IMR-90 (cell line): ENCODE data around the gene MOB3A. TPM values are rescaled to one million over a fixed set of nuclear protein-coding genes. Genes with fewer than 3 reads are reported as not detected.

ENCODE experiments used
- ATAC-seq: fragments of 200-7000 bp; cut with Tn5 transposase; 2 replicates; pipeline ENCODE4 v1.9.1; 2020; ENCODE audit warnings: low read depth, mild to moderate bottlenecking, moderate library complexity
- BruUV-seq: library from RNA; stranded (reverse); fragments of 400-500 nt; replicated peaks from 2 replicates; lab custom pipeline; 2021; lab: Mats Ljungman, UMichigan
- CTCF ChIA-PET: fragments of 300-600 bp; formaldehyde crosslinking; extraction: SDS; loops from one replicate; lab custom pipeline; 2021; ENCODE audit warnings: antibody characterized with exemption; lab: Yijun Ruan, JAX
- POLR2A ChIA-PET: fragments of 300-600 bp; sonication (Branson Sonifier 250); formaldehyde crosslinking; loops from one replicate; lab custom pipeline; 2022; ENCODE audit warnings: antibody characterized with exemption; ENCODE audit not compliant: unreplicated experiment; lab: Charles Lee
- DNase-seq: peaks from one replicate; pipeline ENCODE4 v3.0.0; 2013
- H2AFZ ChIP-seq: replicated peaks from 2 replicates; pipeline ENCODE3; 2013; ENCODE audit warnings: low read length, mild to moderate bottlenecking; ENCODE audit not compliant: poor library complexity
- H2AK5ac ChIP-seq: 2 replicates; pipeline ENCODE4 v1.6.1; 2013; ENCODE audit warnings: low read depth, low read length, inconsistent platforms
- H2AK9ac ChIP-seq: replicated peaks from 2 replicates; pipeline ENCODE3; 2013; ENCODE audit warnings: mild to moderate bottlenecking, low read depth, low read length, moderate library complexity; ENCODE audit not compliant: poor library complexity
- H2BK120ac ChIP-seq: 2 replicates; pipeline ENCODE4 v1.6.1; 2013; ENCODE audit warnings: low read depth, low read length, inconsistent platforms
- H2BK15ac ChIP-seq: 3 replicates; pipeline ENCODE4 v1.6.1; 2013; ENCODE audit warnings: low read depth, low read length, inconsistent platforms
- H2BK20ac ChIP-seq: 2 replicates; pipeline ENCODE4 v1.6.1; 2013; ENCODE audit warnings: low read depth, mild to moderate bottlenecking, inconsistent platforms, low read length, moderate library complexity
- H2BK5ac ChIP-seq: 2 replicates; pipeline ENCODE4 v1.6.1; 2013; ENCODE audit warnings: mild to moderate bottlenecking, low read depth, low read length, inconsistent platforms; ENCODE audit not compliant: poor library complexity, severe bottlenecking
- H3K14ac ChIP-seq: replicated peaks from 2 replicates; pipeline ENCODE4 v1.6.1; 2013; ENCODE audit warnings: low read depth, low read length, inconsistent platforms
- H3K18ac ChIP-seq: 2 replicates; pipeline ENCODE4 v1.6.1; 2013; ENCODE audit warnings: low read depth, low read length, control low read depth
- H3K23ac ChIP-seq: 2 replicates; pipeline ENCODE4 v1.6.1; 2013; ENCODE audit warnings: low read depth, low read length, inconsistent platforms
- H3K27ac ChIP-seq: 2 replicates; pipeline ENCODE4 v1.5.1; 2013; ENCODE audit warnings: mild to moderate bottlenecking, control low read depth, low read length; ENCODE audit not compliant: insufficient read depth
- H3K27me3 ChIP-seq: 2 replicates; pipeline ENCODE4 v1.6.1; 2013; ENCODE audit warnings: low read length; ENCODE audit not compliant: control insufficient read depth, insufficient read depth
- H3K36me3 ChIP-seq: 2 replicates; pipeline ENCODE4 v1.6.1; 2013; ENCODE audit warnings: low read length, mixed read lengths; ENCODE audit not compliant: control insufficient read depth, insufficient read depth
- H3K4ac ChIP-seq: 2 replicates; pipeline ENCODE4 v1.6.1; 2013; ENCODE audit warnings: low read depth, low read length, inconsistent platforms
- H3K4me1 ChIP-seq: 2 replicates; pipeline ENCODE4 v1.6.1; 2013; ENCODE audit warnings: low read length, mixed read lengths; ENCODE audit not compliant: control insufficient read depth, insufficient read depth
- H3K4me2 ChIP-seq: 2 replicates; pipeline ENCODE4 v1.6.1; 2013; ENCODE audit warnings: low read depth, mild to moderate bottlenecking, control low read depth, low read length, moderate library complexity
- H3K4me3 ChIP-seq: 2 replicates; pipeline ENCODE4 v1.5.1; 2013; ENCODE audit warnings: low read depth, mild to moderate bottlenecking, control low read depth, low read length, moderate library complexity; ENCODE audit not compliant: insufficient read depth
- H3K56ac ChIP-seq: 2 replicates; pipeline ENCODE4 v1.6.1; 2013; ENCODE audit warnings: low read length, inconsistent platforms; ENCODE audit not compliant: insufficient read depth; ENCODE audit errors: extremely low read depth
- H3K79me1 ChIP-seq, 2 experiments: 2 replicates each; pipeline ENCODE4 v1.6.1; 2013; ENCODE audit warnings: low read length in 2 of 2, inconsistent platforms in 1 of 2, low read depth in 1 of 2
- H3K9ac ChIP-seq: 2 replicates; pipeline ENCODE4 v1.6.1; 2013; ENCODE audit warnings: low read depth, low read length, control low read depth
- H3K9me1 ChIP-seq: 2 replicates; pipeline ENCODE4 v1.6.1; 2013; ENCODE audit warnings: low read length, inconsistent platforms; ENCODE audit not compliant: insufficient read depth
- H3K9me3 ChIP-seq: 2 replicates; pipeline ENCODE4 v1.6.1; 2013; ENCODE audit warnings: low read length; ENCODE audit not compliant: control insufficient read depth, insufficient read depth
- H4K20me1 ChIP-seq: 2 replicates; pipeline ENCODE4 v1.6.1; 2013; ENCODE audit warnings: low read length, inconsistent platforms; ENCODE audit not compliant: insufficient read depth
- H4K5ac ChIP-seq: 2 replicates; pipeline ENCODE4 v1.6.1; 2013; ENCODE audit warnings: mild to moderate bottlenecking, low read depth, low read length, control low read depth
- H4K8ac ChIP-seq, 2 experiments: 2 replicates each; pipeline ENCODE4 v1.6.1; 2013; ENCODE audit warnings: low read depth in 2 of 2, low read length in 2 of 2, control low read depth in 1 of 2, inconsistent platforms in 1 of 2
- H4K91ac ChIP-seq: 2 replicates; pipeline ENCODE4 v1.6.1; 2013; ENCODE audit warnings: low read depth, low read length, inconsistent platforms; ENCODE audit not compliant: insufficient read depth
- BHLHE40 ChIP-seq: fragments of 150-350 bp; IDR thresholded peaks from 2 replicates; pipeline ENCODE4 v1.6.1; 2016; ENCODE audit warnings: mild to moderate bottlenecking, low read depth, low read length
- MAZ ChIP-seq: IDR thresholded peaks from 2 replicates; pipeline ENCODE4 v1.6.1; 2012; ENCODE audit warnings: low read depth, mild to moderate bottlenecking, low read length, improper control_type of control experiment, moderate library complexity, borderline replicate concordance
- RAD21 ChIP-seq: IDR thresholded peaks from 2 replicates; pipeline ENCODE4 v1.6.1; 2012; ENCODE audit warnings: low read length, improper control_type of control experiment
- SMC3 ChIP-seq: fragments of 150-350 bp; IDR thresholded peaks from 2 replicates; pipeline ENCODE4 v1.6.1; 2016; ENCODE audit warnings: low read depth, mild to moderate bottlenecking, antibody characterized with exemption, low read length, moderate library complexity
- USF2 ChIP-seq: fragments of 150-350 bp; IDR thresholded peaks from 2 replicates; pipeline ENCODE4 v1.6.1; 2017; ENCODE audit warnings: mild to moderate bottlenecking, antibody characterized with exemption, low read length, low read depth
- WGBS, 2 experiments: methylation state at CpG; one replicate each; pipeline versions ENCODE4 v1.1.5 to v1.1.7; 2013; ENCODE audit warnings: missing lambda C conversion rate in 2 of 2; ENCODE audit not compliant: insufficient read length in 1 of 2; ENCODE audit errors: extremely low coverage in 2 of 2; 5-methylcytosine and 5-hydroxymethylcytosine counted together
- dilution Hi-C: fragments of 300-500 bp; cut with HindIII; formaldehyde crosslinking; loops from one replicate; pipeline ENCODE4 v1.14.3; 2018; ENCODE audit warnings: low sequenced_read_pairs; ENCODE audit not compliant: unreplicated experiment
- in situ Hi-C: fragments of 300-500 bp; cut with MboI; formaldehyde crosslinking; loops from 3 replicates; pipeline ENCODE4 v1.14.3; 2019; ENCODE audit warnings: low sequenced_read_pairs, inconsistent platforms, mixed read lengths
- intact Hi-C: fragments of 100-400 bp; cut with micrococcal nuclease; formaldehyde crosslinking; loops from 2 replicates; pipeline ENCODE4 v1.10.0; 2022
- polyA plus RNA-seq, 3 experiments: library from polyadenylated mRNA; depleted of rRNA; stranded (reverse); fragments of >200 nt; gene quantifications; 2 replicates each; pipeline ENCODE4 v1.2.3, GENCODE V29; 2012; ENCODE audit warnings: low replicate concordance in 1 of 3
- total RNA-seq: library from RNA; depleted of rRNA; stranded (reverse); fragments of >200 nt; gene quantifications from 2 replicates; pipeline ENCODE4 v1.2.3, GENCODE V29; 2012
- TF ChIP-seq, protein P1 (sequence below): fragments of 150-350 bp; IDR thresholded peaks from 2 replicates; pipeline ENCODE4 v1.6.1; 2016; ENCODE audit warnings: low read depth, mild to moderate bottlenecking, low read length, moderate library complexity, borderline replicate concordance

Gene MOB3A
- total and polyA plus RNA-seq, 2 of the 4 experiments (the other 2 are of a cell fraction) = 9.3 to 26.5 TPM

DNA sequence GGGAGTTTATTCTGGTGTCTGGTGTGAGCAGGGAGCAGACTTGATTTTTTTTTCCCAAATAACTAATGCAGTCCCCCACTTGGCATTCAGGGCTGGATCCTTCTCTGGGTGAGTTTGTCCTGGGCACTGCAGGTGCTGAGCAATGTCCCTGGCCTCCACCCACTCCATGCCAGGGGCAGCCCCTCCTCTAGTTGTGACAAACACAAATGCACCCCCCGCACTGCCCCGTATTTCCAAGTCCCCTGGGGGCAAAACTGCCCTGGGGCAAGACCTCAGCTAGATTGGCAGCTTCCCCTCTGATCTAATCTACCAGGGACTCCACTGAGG, 6.4 kb downstream of the MOB3A start:
- Histone ChIP-seq H2BK20ac (no peak overlapping the region), H4K8ac (no peak overlapping the region), H2BK5ac (no peak overlapping the region), H2BK120ac (no peak overlapping the region), H3K14ac (no peak overlapping the region), H2AK9ac (peak overlapping the region; percentile 96), H3K9me1 (peaks cover 23% of the 10 kb centered on the region), H3K4ac (no peak overlapping the region), H3K79me1 (peaks cover 26 to 83% of the 10 kb centered on the region in 2 experiments), H3K9ac (no peak overlapping the region), H3K27ac (no peak overlapping the region), H3K56ac (no peak overlapping the region), H3K9me3 (no peaks in the 10 kb centered on the region), H4K91ac (no peak overlapping the region), H3K27me3 (no peaks in the 10 kb centered on the region), H3K18ac (no peak overlapping the region), H2AK5ac (no peak overlapping the region), H4K20me1 (peaks cover 26% of the 10 kb centered on the region), H3K4me2 (no peak overlapping the region), H3K4me1 (peaks cover 9% of the 10 kb centered on the region), H3K23ac (no peak overlapping the region), H2BK15ac (no peak overlapping the region), H3K4me3 (no peak overlapping the region), H3K36me3 (peaks cover 11% of the 10 kb centered on the region; the same call in 1 of the 2 replicates), H2AFZ (no peak overlapping the region), H4K5ac (no peak overlapping the region)
- DNase-seq = no peak
- intact Hi-C loops (no loop called here), in situ Hi-C loops (no loop called here), dilution Hi-C loops (no loop called here)
- no CpG with 5 or more reads among the region's 2 CpGs for WGBS, 2 experiments
- BruUV-seq = no TSS peak
- POLR2A ChIA-PET = no interaction called here
- CTCF ChIA-PET = no interaction called here
- no peak for TF ChIP-seq SMC3
- TF ChIP-seq MAZ = no peak
- TF ChIP-seq, protein P1, sequence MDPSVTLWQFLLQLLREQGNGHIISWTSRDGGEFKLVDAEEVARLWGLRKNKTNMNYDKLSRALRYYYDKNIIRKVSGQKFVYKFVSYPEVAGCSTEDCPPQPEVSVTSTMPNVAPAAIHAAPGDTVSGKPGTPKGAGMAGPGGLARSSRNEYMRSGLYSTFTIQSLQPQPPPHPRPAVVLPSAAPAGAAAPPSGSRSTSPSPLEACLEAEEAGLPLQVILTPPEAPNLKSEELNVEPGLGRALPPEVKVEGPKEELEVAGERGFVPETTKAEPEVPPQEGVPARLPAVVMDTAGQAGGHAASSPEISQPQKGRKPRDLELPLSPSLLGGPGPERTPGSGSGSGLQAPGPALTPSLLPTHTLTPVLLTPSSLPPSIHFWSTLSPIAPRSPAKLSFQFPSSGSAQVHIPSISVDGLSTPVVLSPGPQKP = no peak
- TF ChIP-seq USF2 = no peak
- no peak for TF ChIP-seq BHLHE40
- no peak for TF ChIP-seq RAD21
- no peak for ATAC-seq
